Neuron (in vitro differentiated cells): ENCODE results near the gene DENND1A.

Source experiments
- H2AFZ ChIP-seq: one replicate; pipeline ENCODE4 v1.6.1; 2013; ENCODE audit warnings: low read depth, mild to moderate bottlenecking, inconsistent platforms, low read length, moderate library complexity
- H3K27me3 ChIP-seq: one replicate; pipeline ENCODE4 v1.6.1; 2013; ENCODE audit warnings: low read length; ENCODE audit not compliant: insufficient read depth
- H3K36me3 ChIP-seq: one replicate; pipeline ENCODE4 v1.6.1; 2013; ENCODE audit warnings: low read length; ENCODE audit not compliant: insufficient read depth
- H3K4me1 ChIP-seq: one replicate; pipeline ENCODE4 v1.6.1; 2013; ENCODE audit warnings: low read length; ENCODE audit not compliant: insufficient read depth
- H3K4me3 ChIP-seq: 2 replicates; pipeline ENCODE4 v1.5.1; 2013; ENCODE audit warnings: mild to moderate bottlenecking, low read length, moderate library complexity
- H3K9me3 ChIP-seq: one replicate; pipeline ENCODE4 v1.6.1; 2013; ENCODE audit warnings: low read length

DENND1A gene

GRCh38 chr9:123611226-123611625 lies 318.7 kb downstream of the DENND1A start:
- H3K9me3 ChIP-seq: no peaks in the 10 kb centered on the region
- no peak overlapping the region for H3K4me3 ChIP-seq
- H3K27me3 ChIP-seq: no peaks in the 10 kb centered on the region
- H3K4me1 ChIP-seq: no peaks in the 10 kb centered on the region
- no peak overlapping the region for H2AFZ ChIP-seq
- no peaks in the 10 kb centered on the region for H3K36me3 ChIP-seq

GRCh38 chr9:123609844-123610243 lies 320.1 kb downstream of the DENND1A start:
- Histone ChIP-seq H2AFZ (no peak overlapping the region), H3K27me3 (no peaks in the 10 kb centered on the region), H3K9me3 (no peaks in the 10 kb centered on the region), H3K36me3 (no peaks in the 10 kb centered on the region), H3K4me1 (no peaks in the 10 kb centered on the region), H3K4me3 (no peak overlapping the region)

GRCh38 chr9:123608104-123608503 lies 321.8 kb downstream of the DENND1A start:
- no peaks in the 10 kb centered on the region for H3K4me1 ChIP-seq
- no peak overlapping the region for H2AFZ ChIP-seq
- H3K36me3 ChIP-seq: no peaks in the 10 kb centered on the region
- H3K4me3 ChIP-seq: no peak overlapping the region
- no peaks in the 10 kb centered on the region for H3K9me3 ChIP-seq
- no peaks in the 10 kb centered on the region for H3K27me3 ChIP-seq

- Histone ChIP-seq H3K4me1 (no peaks in the 10 kb centered on the region), H3K27me3 (no peaks in the 10 kb centered on the region), H3K9me3 (no peaks in the 10 kb centered on the region), H3K4me3 (no peak overlapping the region), H3K36me3 (no peaks in the 10 kb centered on the region), H2AFZ (no peak overlapping the region)
Observed at GRCh38 chr9:123607479-123607878, 322.4 kb downstream of the DENND1A start.

- no peaks in the 10 kb centered on the region for H3K36me3 ChIP-seq
- no peak overlapping the region for H3K4me3 ChIP-seq
- H3K9me3 ChIP-seq: no peaks in the 10 kb centered on the region
- no peaks in the 10 kb centered on the region for H3K4me1 ChIP-seq
- H2AFZ ChIP-seq: no peak overlapping the region
- H3K27me3 ChIP-seq: no peaks in the 10 kb centered on the region
Observed at GRCh38 chr9:123606141-123606540, 323.8 kb downstream of the DENND1A start.

- H2AFZ ChIP-seq: no peak overlapping the region
- H3K36me3 ChIP-seq: no peaks in the 10 kb centered on the region
- H3K9me3 ChIP-seq: no peaks in the 10 kb centered on the region
- H3K4me1 ChIP-seq: no peaks in the 10 kb centered on the region
- no peaks in the 10 kb centered on the region for H3K27me3 ChIP-seq
- no peak overlapping the region for H3K4me3 ChIP-seq
Observed at GRCh38 chr9:123605286-123605685, 324.6 kb downstream of the DENND1A start.

- no peak overlapping the region for H2AFZ ChIP-seq
- H3K36me3 ChIP-seq: no peaks in the 10 kb centered on the region
- no peaks in the 10 kb centered on the region for H3K27me3 ChIP-seq
- no peaks in the 10 kb centered on the region for H3K9me3 ChIP-seq
- H3K4me1 ChIP-seq: no peaks in the 10 kb centered on the region
- no peak overlapping the region for H3K4me3 ChIP-seq
Observed at GRCh38 chr9:123604861-123605260, 325.1 kb downstream of the DENND1A start.

GRCh38 chr9:123601828-123602227 lies 328.1 kb downstream of the DENND1A start:
- no peak overlapping the region for H3K4me3 ChIP-seq
- no peak overlapping the region for H2AFZ ChIP-seq
- no peaks in the 10 kb centered on the region for H3K9me3 ChIP-seq
- H3K4me1 ChIP-seq: no peaks in the 10 kb centered on the region
- H3K27me3 ChIP-seq: no peaks in the 10 kb centered on the region
- no peaks in the 10 kb centered on the region for H3K36me3 ChIP-seq

GRCh38 chr9:123599781-123600180 lies 330.1 kb downstream of the DENND1A start:
- H3K36me3 ChIP-seq: no peaks in the 10 kb centered on the region
- H3K9me3 ChIP-seq: no peaks in the 10 kb centered on the region
- H2AFZ ChIP-seq: no peak overlapping the region
- H3K27me3 ChIP-seq: no peaks in the 10 kb centered on the region
- H3K4me3 ChIP-seq: no peak overlapping the region
- H3K4me1 ChIP-seq: peaks cover 4% of the 10 kb centered on the region

- no peak overlapping the region for H2AFZ ChIP-seq
- peaks cover 5% of the 10 kb centered on the region for H3K4me1 ChIP-seq
- no peaks in the 10 kb centered on the region for H3K27me3 ChIP-seq
- H3K36me3 ChIP-seq: no peaks in the 10 kb centered on the region
- no peaks in the 10 kb centered on the region for H3K9me3 ChIP-seq
- H3K4me3 ChIP-seq: no peak overlapping the region
Observed at GRCh38 chr9:123597876-123598556, 331.9 kb downstream of the DENND1A start.

- Histone ChIP-seq H3K9me3 (no peaks in the 10 kb centered on the region), H3K4me1 (peaks cover 5% of the 10 kb centered on the region), H3K36me3 (no peaks in the 10 kb centered on the region), H3K4me3 (no peak overlapping the region), H2AFZ (no peak overlapping the region), H3K27me3 (no peaks in the 10 kb centered on the region)
Observed at GRCh38 chr9:123597048-123597447, 332.9 kb downstream of the DENND1A start.

GRCh38 chr9:123591283-123591682 lies 338.6 kb downstream of the DENND1A start:
- H3K36me3 ChIP-seq: no peaks in the 10 kb centered on the region
- H3K4me3 ChIP-seq: no peak overlapping the region
- peaks cover 15% of the 10 kb centered on the region for H3K4me1 ChIP-seq
- no peak overlapping the region for H2AFZ ChIP-seq
- H3K27me3 ChIP-seq: no peaks in the 10 kb centered on the region
- H3K9me3 ChIP-seq: peaks cover 2% of the 10 kb centered on the region

GRCh38 chr9:123590499-123590898 lies 339.4 kb downstream of the DENND1A start:
- Histone ChIP-seq H3K4me3 (no peak overlapping the region), H3K4me1 (peaks cover 15% of the 10 kb centered on the region), H3K36me3 (no peaks in the 10 kb centered on the region), H3K9me3 (peaks cover 2% of the 10 kb centered on the region), H2AFZ (no peak overlapping the region), H3K27me3 (no peaks in the 10 kb centered on the region)
